ENCODE data around the gene LYRM2. TPM values are rescaled to one million over a fixed set of nuclear protein-coding genes. Genes with fewer than 3 reads are reported as not detected.

The LYRM2 gene
- total and polyA plus RNA-seq, 2 of the 8 experiments (the other 6 are each of a cell fraction or from before 2014, with no cell fraction given) = 7.3 to 25.7 TPM

- TF ChIP-seq ATF2 (IDR thresholded peaks at IDR 0.05; ENCODE audit: low read length) (no peak), RFX5 (IDR thresholded peaks at IDR 0.05; ENCODE audit: borderline replicate concordance, low read depth, low read length) (no peak)
- TF ChIP-seq, protein P1, sequence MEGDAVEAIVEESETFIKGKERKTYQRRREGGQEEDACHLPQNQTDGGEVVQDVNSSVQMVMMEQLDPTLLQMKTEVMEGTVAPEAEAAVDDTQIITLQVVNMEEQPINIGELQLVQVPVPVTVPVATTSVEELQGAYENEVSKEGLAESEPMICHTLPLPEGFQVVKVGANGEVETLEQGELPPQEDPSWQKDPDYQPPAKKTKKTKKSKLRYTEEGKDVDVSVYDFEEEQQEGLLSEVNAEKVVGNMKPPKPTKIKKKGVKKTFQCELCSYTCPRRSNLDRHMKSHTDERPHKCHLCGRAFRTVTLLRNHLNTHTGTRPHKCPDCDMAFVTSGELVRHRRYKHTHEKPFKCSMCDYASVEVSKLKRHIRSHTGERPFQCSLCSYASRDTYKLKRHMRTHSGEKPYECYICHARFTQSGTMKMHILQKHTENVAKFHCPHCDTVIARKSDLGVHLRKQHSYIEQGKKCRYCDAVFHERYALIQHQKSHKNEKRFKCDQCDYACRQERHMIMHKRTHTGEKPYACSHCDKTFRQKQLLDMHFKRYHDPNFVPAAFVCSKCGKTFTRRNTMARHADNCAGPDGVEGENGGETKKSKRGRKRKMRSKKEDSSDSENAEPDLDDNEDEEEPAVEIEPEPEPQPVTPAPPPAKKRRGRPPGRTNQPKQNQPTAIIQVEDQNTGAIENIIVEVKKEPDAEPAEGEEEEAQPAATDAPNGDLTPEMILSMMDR (IDR thresholded peaks at IDR 0.05; ENCODE audit: control extremely low read depth in 1 of 3, insufficient read depth in 1 of 3, low read depth in 1 of 3, low read length in 3 of 3) = peak; percentile 22 to 63 (median 44)
Measured at GRCh38 chr6:89536231-89536630, 102.3 kb downstream of the LYRM2 start (continued).
